A549 (cell line): ENCODE data around the gene HCFC2. TPM values are rescaled to one million over a fixed set of nuclear protein-coding genes. Genes with fewer than 3 reads are reported as not detected.
A peak's percentile ranks its signal among the peaks of the same experiment; 100 is the strongest.
"Not testable (repeated sequence)": the region's sequence is repeated elsewhere in the genome, so short reads cannot be mapped to it uniquely, and the experiment has no call there.

Experiments
- ATAC-seq, 2 experiments: fragments of 200-7000 bp in 1 of 2; fragments of >200 bp in 1 of 2; cut with Nextera tagmentation in 1 of 2; cut with Tn5 transposase in 1 of 2; 3 replicates each; pipeline versions ENCODE4 v1.8.0 to v1.9.1; 2018 to 2020; ENCODE audit warnings: mild to moderate bottlenecking in 1 of 2, moderate library complexity in 1 of 2
- CTCF ChIA-PET: fragments of 300-600 bp; sonication (Branson Sonifier 250); formaldehyde crosslinking; extraction: SDS; loops from one replicate; lab custom pipeline; 2021; ENCODE audit warnings: antibody characterized with exemption, inconsistent platforms; lab: Yijun Ruan, JAX
- POLR2A ChIA-PET: fragments of 350-600 bp; formaldehyde crosslinking; extraction: SDS; loops from one replicate; lab custom pipeline; 2021; ENCODE audit warnings: antibody characterized with exemption, inconsistent platforms; lab: Yijun Ruan, JAX
- DNase-seq, 2 experiments: peaks; one replicate each; pipeline versions ENCODE4 v3.0.0 to v3.0.0-alpha.2; 2011 to 2016; ENCODE audit warnings: low read depth in 1 of 2, low spot score in 1 of 2
- FAIRE-seq: peaks from 2 replicates; lab custom pipeline; 2011; peaks lifted over from hg19 to GRCh38; lab: Jason Lieb, UNC
- H3K27ac ChIP-seq, 2 experiments: fragments of >200 bp; sonication (Bioruptor Twin); formaldehyde crosslinking; 3 replicates each; pipeline ENCODE4 v1.5.1; 2016 to 2017
- H3K4me1 ChIP-seq: fragments of >200 bp; sonication (Bioruptor Twin); formaldehyde crosslinking; 3 replicates; pipeline ENCODE4 v1.6.1; 2016
- H3K4me2 ChIP-seq: fragments of >200 bp; sonication (Bioruptor Twin); formaldehyde crosslinking; 3 replicates; pipeline ENCODE4 v1.6.1; 2016
- H3K4me3 ChIP-seq: fragments of >200 bp; sonication (Bioruptor Twin); formaldehyde crosslinking; 3 replicates; pipeline ENCODE4 v1.5.1; 2016
- H3K9me3 ChIP-seq: fragments of >200 bp; sonication (Bioruptor Twin); formaldehyde crosslinking; 3 replicates; pipeline ENCODE4 v1.6.1; 2016
- BHLHE40 ChIP-seq: IDR thresholded peaks from 2 replicates; pipeline ENCODE4 v1.6.1; 2012; ENCODE audit warnings: low read depth, low read length, inconsistent platforms
- CEBPB ChIP-seq, 2 experiments: fragments of >200 bp in 1 of 2; sonication (Bioruptor Twin) in 1 of 2; formaldehyde crosslinking in 1 of 2; IDR thresholded peaks; 2 replicates each; pipeline ENCODE4 v1.6.1; 2012 to 2016
- CHD2 ChIP-seq: fragments of 150-350 bp; IDR thresholded peaks from 2 replicates; pipeline ENCODE4 v1.6.1; 2014; ENCODE audit warnings: low read length; ENCODE audit not compliant: partially characterized antibody
- CTCF ChIP-seq: fragments of >200 bp; sonication (Bioruptor Twin); formaldehyde crosslinking; IDR thresholded peaks from 3 replicates; pipeline ENCODE4 v1.5.1; 2016
- GATA3 ChIP-seq: IDR thresholded peaks from 2 replicates; pipeline ENCODE4 v1.6.1; 2012; ENCODE audit warnings: borderline replicate concordance
- HDAC2 ChIP-seq: fragments of 200-600 bp; sonication (generic); IDR thresholded peaks from 2 replicates; pipeline ENCODE4 v1.6.1; 2016
- HEYL ChIP-seq: fragments of 250-450 bp; sonication (Bioruptor Pico); IDR thresholded peaks from 2 replicates; pipeline ENCODE4 v1.8.0; 2021; ENCODE audit warnings: mild to moderate bottlenecking, moderate library complexity
- MAX ChIP-seq: IDR thresholded peaks from 2 replicates; pipeline ENCODE4 v1.6.1; 2012
- MAZ ChIP-seq: fragments of 150-350 bp; IDR thresholded peaks from 2 replicates; pipeline ENCODE4 v1.6.1; 2014; ENCODE audit warnings: antibody characterized with exemption, low read depth, low read length, borderline replicate concordance
- MYC ChIP-seq: IDR thresholded peaks from 2 replicates; pipeline ENCODE4 v1.6.1; 2012; ENCODE audit warnings: mild to moderate bottlenecking, inconsistent platforms, low read length, improper control_type of control experiment, borderline replicate concordance
- PBX3 ChIP-seq: IDR thresholded peaks from 2 replicates; pipeline ENCODE4 v1.6.1; 2012
- RAD21 ChIP-seq, 2 experiments: fragments of >200 bp in 1 of 2; sonication (Bioruptor Twin) in 1 of 2; formaldehyde crosslinking in 1 of 2; IDR thresholded peaks in 1 of 2; conservative IDR thresholded peaks in 1 of 2; 2 replicates in 1 of 2; 3 replicates in 1 of 2; pipeline ENCODE4 v1.6.1; 2012 to 2018; ENCODE audit warnings: inconsistent platforms in 1 of 2
- RCOR1 ChIP-seq: fragments of 150-350 bp; IDR thresholded peaks from 2 replicates; pipeline ENCODE4 v1.6.1; 2014; ENCODE audit warnings: antibody characterized with exemption, low read length, low read depth
- REST ChIP-seq: fragments of 200-600 bp; sonication (generic); IDR thresholded peaks from 2 replicates; pipeline ENCODE4 v1.6.1; 2016; ENCODE audit warnings: antibody characterized with exemption, mild to moderate bottlenecking, moderate library complexity
- TP53 ChIP-seq: fragments of 250-450 bp; sonication (Bioruptor Pico); IDR thresholded peaks from 2 replicates; pipeline ENCODE4 v1.5.0; 2021; ENCODE audit warnings: mild to moderate bottlenecking, moderate library complexity
- ZFP36 ChIP-seq: fragments of 450-650 bp; IDR thresholded peaks from 2 replicates; pipeline ENCODE4 v1.6.1; 2014; ENCODE audit warnings: borderline replicate concordance; ENCODE audit not compliant: partially characterized antibody
- ZNF302 ChIP-seq: fragments of 250-450 bp; sonication (Bioruptor Pico); IDR thresholded peaks from 2 replicates; pipeline ENCODE4 v1.9.0; 2021; ENCODE audit warnings: inconsistent platforms, mild to moderate bottlenecking, moderate library complexity
- ZSCAN20 ChIP-seq: fragments of 250-450 bp; sonication (Bioruptor Pico); IDR thresholded peaks from 2 replicates; pipeline ENCODE4 v1.8.0; 2022; ENCODE audit warnings: mild to moderate bottlenecking, moderate library complexity
- WGBS: methylation state at CpG from one replicate; pipeline ENCODE4 v1.1.6; 2017; ENCODE audit errors: missing lambda C conversion rate; 5-methylcytosine and 5-hydroxymethylcytosine counted together
- polyA plus RNA-seq, 4 experiments: library from polyadenylated mRNA; depleted of rRNA in 3 of 4; stranded (reverse); fragments of >200 nt; fragmentation: RNase III in 1 of 4; extraction: RNeasy Plus Mini Kit Qiagen cat#74134 plus additional on column Dnase treatment in 1 of 4; gene quantifications; 2 replicates in 3 of 4; 3 replicates in 1 of 4; pipeline ENCODE4 v1.2.3, GENCODE V29; 2011 to 2017

Gene HCFC2
- polyA plus RNA-seq, 2 of the 4 experiments (the other 2 are of a cell fraction), result 5.0 to 10.0 TPM

GRCh38 chr12:104109446-104110271 lies 45.3 kb downstream of the HCFC2 start:
- 67% methylated on average over 4 of the region's 4 CpGs for WGBS
- Histone ChIP-seq H3K9me3 (no peaks in the 10 kb centered on the region), H3K4me1 (peaks cover 10% of the 10 kb centered on the region; the same call in 2 of the 3 replicates), H3K4me2 (no peak overlapping the region), H3K27ac (no peak overlapping the region), H3K4me3 (no peak overlapping the region)
- ATAC-seq (no peak; a peak in 1 of 6 replicates), DNase-seq (no peak), FAIRE-seq (peak; percentile 74)
- CTCF ChIA-PET, result interaction anchor here (0.6 to 2.8 kb wide), 61 partner anchors 9 to 491 kb away, joined by 3 to 21 read pairs (median 4); partner anchors contain the start of gene TDG
- TF ChIP-seq MAZ (no peak), CTCF (peak; percentile 31; the same call in 2 of the 3 replicates), CEBPB (IDR thresholded peaks at IDR 0.05) (peak in 1 of 2 experiments; percentile 59; a peak in 1 of 4 replicates)
- POLR2A ChIA-PET, result interaction anchor here (0.5 to 1.8 kb wide), 8 partner anchors 29 to 287 kb away, joined by 3 to 17 read pairs (median 4); partner anchors contain the start of genes NFYB and TDG

GRCh38 chr12:104114834-104115586 lies 50.7 kb downstream of the HCFC2 start:
- H3K4me1 ChIP-seq, result peaks cover 31% of the 10 kb centered on the region; the same call in 2 of the 3 replicates
- FAIRE-seq (peak; percentile 86), ATAC-seq (peak in 1 of 2 experiments; percentile 34; a peak in 2 of 6 replicates)
- CTCF ChIA-PET, DNase-seq, H3K4me3 ChIP-seq, H3K9me3 ChIP-seq, H3K27ac ChIP-seq, H3K4me2 ChIP-seq, POLR2A ChIA-PET: not testable (repeated sequence)
- WGBS, result 91% methylated on average over 14 of the region's 14 CpGs

- H3K4me1 ChIP-seq, result peaks cover 34% of the 10 kb centered on the region
- DNase-seq, result no peak
- FAIRE-seq, result no peak
- ATAC-seq, result peak in 1 of 2 experiments; percentile 30; a peak in 4 of 6 replicates
- ChIA-PET POLR2A (interaction anchor here (1.3 kb wide), 1 partner anchor 22 kb away, joined by 3 read pairs; the partner anchor contains the start of gene NFYB), CTCF (interaction anchor here (0.6 kb wide), 1 partner anchor 327 kb away, joined by 3 read pairs; no protein-coding TSS in a partner anchor)
- H3K4me3 ChIP-seq, result no peak overlapping the region
- no peaks in the 10 kb centered on the region for H3K9me3 ChIP-seq
- 0 out of 3 replicates have a peak overlapping the region, but pooled peaks have one; percentile 11 for H3K4me2 ChIP-seq
- TF ChIP-seq BHLHE40 (no peak), HDAC2 (no peak), CHD2 (no peak)
- 0 out of 6 replicates have a peak overlapping the region, but pooled peaks of 1 of the 2 experiments have one; percentile 1 for H3K27ac ChIP-seq
Observed at GRCh38 chr12:104115587-104115975, 51.2 kb downstream of the HCFC2 start.

- ATAC-seq (peak; percentile 95 to 96; a peak in 5 of 6 replicates), FAIRE-seq (peak; percentile 86), DNase-seq (peak; percentile 36 to 50)
- Histone ChIP-seq H3K4me2 (peak overlapping the region; percentile 61), H3K4me1 (peaks cover 56% of the 10 kb centered on the region), H3K4me3 (no peak overlapping the region), H3K9me3 (no peaks in the 10 kb centered on the region), H3K27ac (peak overlapping the region; percentile 28; a peak in 2 of 6 replicates)
- CTCF ChIA-PET, result interaction anchor here (0.7 to 2.6 kb wide), 7 partner anchors 10 to 253 kb away, joined by 3 to 14 read pairs (median 3); no protein-coding TSS in a partner anchor
- POLR2A ChIA-PET, result interaction anchor here (0.9 to 1.4 kb wide), 3 partner anchors 17 to 191 kb away, joined by 4 to 6 read pairs (median 5); partner anchors contain the start of genes HSP90B1 and NFYB
- TF ChIP-seq REST (no peak), MAX (peak; percentile 39; the same call in 1 of the 2 replicates), GATA3 (peak; percentile 88; the same call in 1 of the 2 replicates), TP53 (CRISPR knock-in tag) (no peak), RAD21 (conservative IDR thresholded peaks at IDR 0.05 in 1 of 2, IDR thresholded peaks at IDR 0.05 in 1 of 2) (no peak), MYC (no peak), ZFP36 (no peak), ZSCAN20 (CRISPR knock-in tag) (no peak), ZNF302 (CRISPR knock-in tag) (no peak), PBX3 (no peak), RCOR1 (no peak), HEYL (no peak), CHD2 (no peak)
Observed at GRCh38 chr12:104121001-104121400, 56.7 kb downstream of the HCFC2 start.
